ENCODE data around the gene RPL28.

RPL28 gene

GRCh38 chr19:55347442-55348009 is 38.2 kb upstream of the RPL28 start:
- Histone ChIP-seq H3K9ac (ENCODE audit: low read depth, low read length) (no peak overlapping the region), H3K9me3 (ENCODE audit: control insufficient read depth, insufficient read depth, low read length) (no peaks in the 10 kb centered on the region), H3K4me1 (ENCODE audit: insufficient read depth, low read length) (peaks cover 29% of the 10 kb centered on the region; the same call in 1 of the 2 replicates), H3K36me3 (ENCODE audit: insufficient read depth, low read length) (peaks cover 9% of the 10 kb centered on the region; the same call in 1 of the 2 replicates)

GRCh38 chr19:55348317-55349034 is 37.3 kb upstream of the RPL28 start:
- Histone ChIP-seq H3K4me1 (ENCODE audit: insufficient read depth, low read length) (peaks cover 36% of the 10 kb centered on the region; the same call in 1 of the 2 replicates), H3K9me3 (ENCODE audit: control insufficient read depth, insufficient read depth, low read length) (no peaks in the 10 kb centered on the region), H3K9ac (ENCODE audit: low read depth, low read length) (0 out of 2 replicates have a peak overlapping the region, but pooled peaks have one; percentile 2), H3K36me3 (ENCODE audit: insufficient read depth, low read length) (peaks cover 7% of the 10 kb centered on the region; the same call in 1 of the 2 replicates)

GRCh38 chr19:55350620-55351315 is 35.0 kb upstream of the RPL28 start:
- peaks cover 30% of the 10 kb centered on the region; the same call in 1 of the 2 replicates for H3K4me1 ChIP-seq (ENCODE audit: insufficient read depth, low read length)
- H3K36me3 ChIP-seq (ENCODE audit: insufficient read depth, low read length) = no peaks in the 10 kb centered on the region
- no peaks in the 10 kb centered on the region for H3K9me3 ChIP-seq (ENCODE audit: control insufficient read depth, insufficient read depth, low read length)
- H3K9ac ChIP-seq (ENCODE audit: low read depth, low read length) = no peak overlapping the region

- Histone ChIP-seq H3K4me1 (ENCODE audit: insufficient read depth, low read length) (peaks cover 29% of the 10 kb centered on the region; the same call in 1 of the 2 replicates), H3K9ac (ENCODE audit: low read depth, low read length) (no peak overlapping the region), H3K36me3 (ENCODE audit: insufficient read depth, low read length) (no peaks in the 10 kb centered on the region), H3K9me3 (ENCODE audit: control insufficient read depth, insufficient read depth, low read length) (no peaks in the 10 kb centered on the region)
These were observed 33.7 kb upstream of the RPL28 start for GRCh38 chr19:55352040-55352439.

DNA sequence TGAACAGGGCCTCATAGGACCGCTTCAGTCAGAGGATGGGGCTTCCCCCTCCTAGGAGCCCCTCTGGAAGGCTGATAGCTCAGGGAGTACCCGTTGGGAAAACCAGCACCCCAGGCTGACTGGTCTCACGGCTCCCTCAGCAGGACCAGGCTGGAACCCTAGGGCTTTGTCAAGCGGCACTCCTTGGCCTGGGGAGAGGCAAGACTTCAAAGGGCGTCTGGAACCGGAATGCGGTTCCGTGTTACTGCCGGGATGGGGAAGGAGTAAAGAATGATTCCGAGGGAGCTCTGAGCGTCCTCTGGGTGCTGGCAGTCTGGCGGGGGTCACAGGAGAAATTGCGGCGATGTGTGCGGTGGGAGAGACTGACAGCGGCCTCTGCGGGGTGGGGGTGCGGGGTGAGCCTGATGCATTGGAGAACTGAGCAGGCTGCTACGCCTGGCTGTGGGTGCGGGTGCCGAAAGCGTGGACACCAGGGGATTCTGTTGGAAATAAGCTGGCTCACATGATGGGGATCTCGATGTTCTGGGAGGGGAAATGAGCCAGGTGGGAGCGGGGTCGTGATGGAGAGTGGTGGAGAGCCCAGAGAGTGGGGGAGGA is 33.1 kb upstream of the RPL28 start:
- Histone ChIP-seq H3K9ac (ENCODE audit: low read depth, low read length) (no peak overlapping the region), H3K4me1 (ENCODE audit: insufficient read depth, low read length) (peaks cover 29% of the 10 kb centered on the region; the same call in 1 of the 2 replicates), H3K36me3 (ENCODE audit: insufficient read depth, low read length) (no peaks in the 10 kb centered on the region)

DNA sequence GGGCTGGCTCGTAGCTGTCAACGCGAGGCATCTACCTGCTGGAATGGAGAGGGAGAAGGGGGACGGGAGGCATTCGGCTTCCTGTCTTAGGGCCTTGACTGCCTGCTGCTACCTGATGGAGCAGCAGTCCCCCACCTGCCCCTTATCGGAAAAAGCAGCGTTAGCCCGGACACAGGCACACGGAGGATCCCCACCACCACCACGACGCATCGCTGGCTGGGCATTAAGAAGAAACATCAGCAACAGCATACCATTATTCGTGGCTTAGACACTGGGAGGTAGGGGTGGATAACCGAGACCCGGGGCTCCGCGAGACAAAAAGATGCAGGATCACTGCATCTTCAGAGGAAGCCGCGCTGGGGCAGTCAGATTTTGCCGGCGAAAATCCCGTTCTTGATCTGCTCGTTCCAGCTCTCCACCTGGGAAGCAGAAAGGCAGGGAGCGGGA is 32.4 kb upstream of the RPL28 start:
- peak overlapping the region; percentile 80 for H3K9ac ChIP-seq (ENCODE audit: low read depth, low read length)
- H3K36me3 ChIP-seq (ENCODE audit: insufficient read depth, low read length) = no peaks in the 10 kb centered on the region
- H3K9me3 ChIP-seq (ENCODE audit: control insufficient read depth, insufficient read depth, low read length) = no peaks in the 10 kb centered on the region
- H3K4me1 ChIP-seq (ENCODE audit: insufficient read depth, low read length) = peaks cover 23% of the 10 kb centered on the region; the same call in 1 of the 2 replicates

More for the DNA sequence above, 33.1 kb upstream of the RPL28 start:
- H3K9me3 ChIP-seq (ENCODE audit: control insufficient read depth, insufficient read depth, low read length) = no peaks in the 10 kb centered on the region

DNA sequence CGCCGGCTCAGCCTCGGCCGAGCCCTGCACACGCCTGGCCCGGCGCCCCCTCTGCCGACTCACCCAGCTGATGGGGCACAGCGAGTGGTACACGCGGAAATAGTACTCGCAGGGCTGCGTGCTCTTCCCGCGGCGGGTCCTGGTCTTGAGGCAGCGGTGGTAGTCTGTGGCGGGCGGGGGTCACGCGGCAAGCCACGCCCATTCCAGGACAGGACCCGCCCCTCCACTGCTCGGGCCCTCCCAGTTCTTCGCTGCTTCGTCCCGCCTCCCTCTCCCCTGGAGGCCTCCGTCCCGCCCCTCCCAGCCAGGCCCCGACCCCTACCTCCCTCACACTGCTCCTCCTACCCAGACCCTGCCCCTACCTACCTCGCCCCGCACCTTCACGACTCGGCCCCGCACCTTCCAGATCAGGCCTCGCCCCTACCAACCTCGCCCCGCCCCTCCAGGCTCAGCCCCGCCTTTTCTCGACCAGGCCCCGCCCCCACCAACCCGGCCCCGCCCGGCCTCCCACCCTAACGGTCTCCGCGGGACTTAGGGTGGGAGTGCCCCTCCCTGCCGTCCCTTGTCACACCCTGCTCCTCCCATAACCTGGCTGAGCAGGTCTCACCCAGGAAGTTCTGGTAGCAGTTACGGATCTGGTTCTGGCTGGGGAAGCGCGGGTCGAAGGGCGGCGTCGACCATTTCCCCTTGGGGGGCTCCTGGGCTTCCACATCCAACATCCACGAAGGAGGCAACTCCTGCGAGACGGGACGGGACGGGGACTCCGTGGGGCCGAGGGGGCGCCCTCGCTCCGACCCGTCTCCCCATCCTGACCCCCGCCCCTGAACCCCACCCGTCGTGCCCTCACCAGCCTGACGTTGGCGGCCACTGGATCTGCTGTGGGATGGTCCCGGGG is 31.7 kb upstream of the RPL28 start:
- Histone ChIP-seq H3K9ac (ENCODE audit: low read depth, low read length) (peak overlapping the region; percentile 80), H3K36me3 (ENCODE audit: insufficient read depth, low read length) (no peaks in the 10 kb centered on the region), H3K9me3 (ENCODE audit: control insufficient read depth, insufficient read depth, low read length) (no peaks in the 10 kb centered on the region), H3K4me1 (ENCODE audit: insufficient read depth, low read length) (peaks cover 17% of the 10 kb centered on the region; the same call in 1 of the 2 replicates)

DNA sequence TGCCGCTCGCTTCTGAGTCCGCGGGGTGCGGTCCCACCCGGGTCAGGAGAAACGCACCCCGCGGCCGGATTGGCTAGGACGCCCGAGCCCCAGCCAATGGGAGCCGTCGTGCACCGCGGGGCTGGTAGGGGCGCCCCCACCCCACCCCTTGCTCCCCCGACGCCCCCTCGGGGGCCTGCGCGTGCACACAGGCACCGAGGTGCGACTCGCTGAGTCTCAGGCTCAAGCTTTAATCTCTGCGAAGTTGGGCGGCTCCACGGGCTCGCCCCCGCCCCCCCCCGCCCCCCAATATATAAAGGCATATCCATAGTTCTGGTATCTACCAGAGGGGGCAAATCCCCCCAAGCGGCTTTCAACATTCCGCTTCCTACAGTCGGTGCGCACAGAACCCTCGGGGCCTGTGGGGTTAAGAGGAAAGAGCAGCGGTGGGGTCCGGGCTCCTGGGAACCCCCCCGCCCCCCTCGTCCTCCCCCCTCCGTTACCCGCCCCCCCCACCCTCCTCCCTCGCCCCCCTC is 31.0 kb upstream of the RPL28 start, which contains the start of gene COX6B2:
Gene COX6B2 (minus strand): TSS at position 22 of the 515 bp plus-strand sequence. CDS start 198 bp downstream, outside the sequence.
- Histone ChIP-seq H3K9ac (ENCODE audit: low read depth, low read length) (peak within 1 kb of the TSS; percentile 80), H3K9me3 (ENCODE audit: control insufficient read depth, insufficient read depth, low read length) (no peaks in the 10 kb centered on the region), H3K36me3 (ENCODE audit: insufficient read depth, low read length) (no peaks in the 10 kb centered on the region), H3K4me1 (ENCODE audit: insufficient read depth, low read length) (peaks cover 12% of the 10 kb centered on the region; the same call in 1 of the 2 replicates)

DNA sequence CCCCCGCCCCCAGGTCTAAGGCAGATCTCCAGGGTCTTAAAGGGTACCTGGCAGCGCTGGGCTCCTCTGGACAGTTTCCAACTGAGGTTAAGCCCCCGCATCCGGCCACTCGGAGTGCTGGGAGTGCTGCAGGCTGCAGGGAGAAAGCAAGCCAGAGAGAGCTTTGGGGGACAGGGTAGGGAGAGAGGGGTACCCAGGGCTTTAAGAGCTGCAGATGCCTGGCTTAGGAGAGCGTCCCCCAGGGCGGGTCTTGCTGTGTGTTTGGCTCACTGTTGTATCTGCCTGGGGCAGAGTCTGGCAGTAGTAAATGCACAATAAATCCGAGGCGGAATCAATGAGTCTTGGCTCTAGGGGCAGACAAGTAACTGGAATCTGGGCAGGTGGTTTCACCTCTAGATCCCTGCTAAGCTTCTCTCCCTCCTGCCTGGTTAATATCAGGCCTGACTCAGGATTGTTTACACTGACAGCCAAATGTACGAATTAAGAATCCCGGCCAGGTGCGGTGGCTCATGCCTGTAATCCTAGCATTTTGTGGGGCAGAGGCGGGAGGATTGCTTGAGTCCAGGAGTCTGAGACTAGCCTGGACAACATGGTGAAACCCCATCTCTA is 30.4 kb upstream of the RPL28 start:
- H3K4me1 ChIP-seq (ENCODE audit: insufficient read depth, low read length) = peaks cover 9% of the 10 kb centered on the region; the same call in 1 of the 2 replicates
- H3K9me3 ChIP-seq (ENCODE audit: control insufficient read depth, insufficient read depth, low read length) = no peaks in the 10 kb centered on the region
- H3K9ac ChIP-seq (ENCODE audit: low read depth, low read length) = peak overlapping the region; percentile 33; the same call in 1 of the 2 replicates
- no peaks in the 10 kb centered on the region for H3K36me3 ChIP-seq (ENCODE audit: insufficient read depth, low read length)

GRCh38 chr19:55358493-55358892 is 27.2 kb upstream of the RPL28 start:
- Histone ChIP-seq H3K9me3 (ENCODE audit: control insufficient read depth, insufficient read depth, low read length) (no peaks in the 10 kb centered on the region), H3K9ac (ENCODE audit: low read depth, low read length) (no peak overlapping the region), H3K4me1 (ENCODE audit: insufficient read depth, low read length) (peaks cover 9% of the 10 kb centered on the region; the same call in 1 of the 2 replicates), H3K36me3 (ENCODE audit: insufficient read depth, low read length) (no peaks in the 10 kb centered on the region)

- peaks cover 12% of the 10 kb centered on the region; the same call in 1 of the 2 replicates for H3K4me1 ChIP-seq (ENCODE audit: insufficient read depth, low read length)
- H3K9me3 ChIP-seq (ENCODE audit: control insufficient read depth, insufficient read depth, low read length) = no peaks in the 10 kb centered on the region
- no peaks in the 10 kb centered on the region for H3K36me3 ChIP-seq (ENCODE audit: insufficient read depth, low read length)
- H3K9ac ChIP-seq (ENCODE audit: low read depth, low read length) = no peak overlapping the region
These were observed 26.5 kb upstream of the RPL28 start for GRCh38 chr19:55358943-55359908.

DNA sequence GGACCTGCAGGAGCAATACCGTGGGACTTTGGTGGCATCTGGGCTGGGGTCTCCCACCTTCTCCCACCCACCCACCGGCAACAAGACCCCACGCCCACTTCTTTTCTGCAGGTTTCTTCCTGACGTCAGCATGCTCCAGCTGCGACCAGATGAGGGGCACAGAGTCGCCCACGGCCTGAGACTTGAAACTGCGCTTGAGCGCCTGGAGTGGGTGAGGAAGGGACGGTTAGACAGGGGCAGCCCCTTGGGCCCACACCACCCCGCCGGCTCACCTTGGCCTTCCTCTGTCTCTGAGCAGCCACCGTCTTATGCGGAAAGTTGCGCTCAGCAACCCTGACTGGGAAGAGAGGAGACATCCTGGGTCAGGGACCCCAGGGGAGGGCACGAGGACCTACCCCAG is 24.8 kb upstream of the RPL28 start:
- Histone ChIP-seq H3K4me1 (ENCODE audit: insufficient read depth, low read length) (peaks cover 12% of the 10 kb centered on the region; the same call in 1 of the 2 replicates), H3K36me3 (ENCODE audit: insufficient read depth, low read length) (no peaks in the 10 kb centered on the region), H3K9me3 (ENCODE audit: control insufficient read depth, insufficient read depth, low read length) (no peaks in the 10 kb centered on the region), H3K9ac (ENCODE audit: low read depth, low read length) (no peak overlapping the region)
